NCI-H2227 treated with DMSO at 0.1 percent for 48 hours (cell line): Measurements from ENCODE around the gene LPGAT1.
"Not testable (repeated sequence)": the region's sequence is repeated elsewhere in the genome, so short reads cannot be mapped to it uniquely, and the experiment has no call there.

Source experiments
- DNase-seq: peaks from one replicate; lab custom pipeline; 2025; lab: John Stamatoyannopoulos, UW

Gene LPGAT1

DNA sequence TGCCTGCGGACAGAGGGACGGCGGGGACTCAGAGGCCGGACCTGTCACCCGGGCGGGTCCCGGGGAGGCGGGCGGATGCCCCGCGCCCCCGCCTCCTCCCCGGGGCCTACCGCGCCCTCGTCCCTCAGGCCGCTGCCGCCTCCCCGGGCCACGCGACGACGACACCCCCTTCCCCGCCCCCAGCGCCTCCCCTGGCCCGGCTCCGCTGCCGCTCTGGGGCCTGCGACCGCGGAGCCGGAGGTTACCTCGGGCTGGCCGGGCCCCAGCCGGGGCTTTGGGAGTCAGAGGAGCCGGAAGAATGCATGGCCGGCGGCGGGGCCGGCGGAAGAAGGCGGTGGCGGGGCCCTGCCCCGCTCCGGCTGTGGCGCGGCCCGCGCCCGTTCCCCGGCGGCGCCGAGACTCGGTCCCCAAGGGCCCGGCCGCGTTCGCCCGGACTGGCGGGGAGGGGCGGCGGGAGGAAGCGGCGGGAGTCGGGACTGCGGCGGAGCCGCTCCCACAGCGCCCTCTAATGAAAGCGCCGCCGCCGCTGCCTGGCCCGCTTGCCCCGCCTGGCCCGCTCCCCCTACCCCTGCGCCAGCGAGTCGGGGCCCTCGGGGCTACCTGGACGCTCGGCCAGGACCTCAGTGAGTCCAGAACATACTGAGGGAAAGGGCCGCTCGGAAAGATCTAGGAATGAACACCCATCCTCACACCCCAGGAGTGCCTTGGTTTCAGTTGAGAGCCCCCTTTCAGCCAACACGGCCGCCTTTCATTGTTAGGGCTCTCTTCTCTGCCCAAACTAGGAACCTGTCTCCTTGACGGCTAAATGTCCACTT lies at the start of gene LPGAT1:
TSS of gene LPGAT1 (minus strand) at position 436 of the 815 bp plus-strand sequence. CDS start 1,467 bp downstream, outside the sequence.
- peak; percentile 81 for DNase-seq

DNA sequence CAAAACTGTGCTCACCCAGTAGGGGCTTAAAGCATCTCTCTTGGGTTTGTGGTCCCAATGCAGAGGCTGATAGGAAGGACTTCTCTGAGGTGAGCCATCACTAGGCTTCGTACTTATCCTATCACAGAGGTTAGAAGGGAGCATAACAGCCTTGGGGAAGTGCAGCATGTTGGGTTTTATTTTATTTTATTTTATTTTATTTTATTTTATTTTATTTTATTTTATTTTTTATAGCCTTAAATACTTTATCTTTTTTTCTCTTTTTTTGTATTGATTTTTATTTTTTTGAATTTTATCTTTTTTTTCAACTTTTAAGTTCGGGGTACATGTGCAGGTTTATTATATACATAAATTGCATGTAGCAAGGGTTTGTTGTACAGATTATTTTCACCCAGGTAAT lies 48.9 kb upstream of the LPGAT1 start:
- no peak for DNase-seq

DNA sequence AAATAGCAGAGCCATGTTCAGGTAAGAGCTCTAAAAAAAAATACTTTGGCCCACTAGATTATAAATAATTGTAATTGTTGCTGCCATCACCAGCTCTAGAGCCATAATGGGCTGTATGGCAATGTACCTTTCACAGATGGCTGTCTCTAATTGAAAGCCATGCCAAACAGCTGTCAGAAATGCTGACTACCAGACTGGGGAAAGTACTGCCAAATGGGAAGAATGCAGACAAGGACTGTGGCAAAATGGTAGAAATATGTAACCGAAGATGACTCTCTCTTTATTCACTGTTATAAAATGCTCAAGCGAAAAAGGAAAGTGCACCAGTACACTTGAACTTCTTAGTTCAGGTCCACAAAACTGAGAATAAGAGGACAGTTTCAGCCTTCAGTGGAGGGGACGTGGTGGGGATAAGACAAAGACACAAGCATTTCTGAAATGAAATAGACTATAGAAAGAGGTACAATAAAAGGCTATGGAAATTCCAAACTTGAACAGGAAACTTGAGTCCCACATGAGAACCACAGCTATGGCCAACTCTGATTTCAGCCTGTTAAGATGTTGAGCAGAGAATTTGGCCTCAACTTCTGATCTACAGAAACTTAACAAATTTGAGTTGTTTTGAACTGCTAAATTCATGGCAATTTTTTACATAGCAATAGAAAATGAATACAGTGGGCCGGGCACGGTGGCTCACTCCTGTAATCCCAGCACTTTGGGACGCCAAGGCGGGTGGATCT lies 46.5 kb upstream of the LPGAT1 start:
- no peak for DNase-seq

DNA sequence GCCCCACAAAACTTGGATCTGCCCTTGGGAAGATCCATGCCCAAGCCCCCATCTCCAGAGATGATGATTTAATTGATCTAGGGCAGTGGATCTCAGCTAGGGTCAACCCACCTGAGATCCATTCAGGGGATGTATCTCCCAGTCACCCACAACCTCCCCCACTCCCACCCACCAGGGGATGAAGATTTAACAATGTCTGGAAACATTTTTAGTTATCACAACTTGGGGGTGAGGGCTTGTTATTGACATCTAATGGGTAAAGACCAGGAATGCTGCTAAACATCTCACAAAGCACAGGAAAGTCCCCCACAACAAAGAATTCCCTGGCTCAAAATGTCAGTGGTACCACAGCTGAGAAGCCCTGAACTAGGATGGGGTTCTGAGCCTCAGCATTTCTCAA lies 45.0 kb upstream of the LPGAT1 start:
- no peak for DNase-seq

- DNase-seq = no peak
Observed at GRCh38 chr1:211874521-211875347, 44.2 kb upstream of the LPGAT1 start.

DNA sequence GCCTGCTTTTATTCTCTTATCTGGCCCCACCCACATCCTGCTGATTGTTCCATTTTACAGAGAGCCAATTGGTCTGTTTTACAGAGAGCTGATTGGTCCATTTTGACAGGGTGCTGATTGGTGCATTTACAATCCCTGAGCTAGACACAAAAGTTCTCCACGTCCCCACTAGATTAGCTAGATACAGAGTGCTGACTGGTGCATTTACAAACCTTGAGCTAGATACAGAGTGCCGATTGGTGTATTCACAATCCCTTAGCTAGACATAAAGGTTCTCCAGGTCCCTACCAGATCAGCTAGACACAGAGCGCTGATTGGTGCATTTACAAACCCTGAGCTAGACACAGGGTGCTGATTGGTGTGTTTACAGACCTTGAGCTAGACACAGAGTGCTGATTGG lies 43.2 kb upstream of the LPGAT1 start:
- not testable (repeated sequence) for DNase-seq

GRCh38 chr1:211870156-211870555 lies 39.6 kb upstream of the LPGAT1 start:
- no peak for DNase-seq

DNA sequence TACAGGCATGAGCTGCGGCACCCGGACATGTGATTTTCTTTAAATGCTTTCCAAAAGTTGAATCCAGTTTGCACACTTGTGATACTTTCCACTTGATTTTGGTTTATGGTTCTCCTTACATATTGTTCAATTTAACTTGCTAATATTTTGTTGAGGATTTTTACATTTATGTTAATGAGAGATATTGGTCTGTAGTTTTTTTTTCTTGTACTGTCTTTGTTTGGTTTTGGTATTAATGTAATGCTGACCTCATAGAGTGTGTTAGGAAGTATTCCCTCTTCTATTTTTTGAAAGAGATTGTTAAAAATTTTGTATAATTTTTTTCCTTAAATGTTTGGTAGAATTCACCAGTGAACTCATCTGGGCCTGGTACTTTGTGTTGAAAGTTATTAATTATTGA lies 34.6 kb upstream of the LPGAT1 start:
- DNase-seq = no peak

- no peak for DNase-seq
Observed at GRCh38 chr1:211859405-211859804, 28.8 kb upstream of the LPGAT1 start.

DNA sequence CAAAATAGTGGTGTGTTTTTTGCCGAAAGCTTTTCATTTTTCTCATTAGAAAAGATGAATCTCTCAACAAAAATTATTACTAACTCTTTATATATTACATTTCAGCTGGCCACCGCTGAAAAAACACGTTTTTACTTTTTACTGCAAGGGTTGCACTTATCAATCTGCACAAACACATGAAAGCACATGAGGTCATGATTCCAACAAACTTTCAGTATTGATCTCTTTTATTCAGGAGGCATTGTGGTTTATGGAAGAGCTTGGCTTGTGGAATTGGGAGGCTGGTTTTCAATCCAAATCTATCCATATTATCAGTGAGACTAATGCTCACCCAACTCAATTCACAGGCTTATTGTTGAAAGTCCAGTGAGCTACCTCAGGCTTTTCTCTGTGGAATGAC lies 20.6 kb upstream of the LPGAT1 start:
- DNase-seq = no peak

DNA sequence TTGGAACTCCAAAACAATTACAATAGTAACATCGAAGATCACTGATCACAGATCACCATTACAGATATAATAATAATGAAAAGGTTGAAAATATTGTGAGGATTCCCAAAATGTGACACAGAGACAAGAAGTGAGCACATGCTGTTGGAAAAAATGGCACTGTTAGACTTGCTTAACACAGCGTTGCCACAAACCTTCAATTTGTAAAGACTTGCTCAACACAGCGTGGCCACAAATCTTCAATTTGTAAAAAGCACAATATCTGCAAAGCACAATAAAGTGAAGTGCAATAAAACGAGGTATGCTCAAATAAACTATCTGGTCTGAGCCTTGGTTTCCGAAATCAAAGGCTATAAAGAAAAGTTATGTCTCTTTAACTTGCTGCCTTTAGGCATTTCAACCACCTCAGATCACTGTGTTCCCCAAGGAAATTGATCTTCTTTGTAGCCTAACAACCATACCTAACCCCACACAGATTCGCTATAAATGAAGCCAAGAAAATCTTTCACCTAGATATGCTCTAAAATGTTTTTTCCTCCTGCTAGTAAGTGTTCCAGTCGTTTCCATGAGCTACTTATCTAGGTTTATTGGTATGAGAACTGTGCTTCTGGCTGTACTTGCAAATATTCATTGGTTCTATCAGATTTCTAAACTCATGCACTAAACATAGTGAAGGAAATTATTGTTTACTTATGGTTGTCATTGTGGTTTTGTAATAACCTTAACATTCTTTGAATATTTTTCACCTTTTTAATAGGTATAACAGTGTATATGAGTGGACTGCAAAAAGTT lies 13.1 kb upstream of the LPGAT1 start:
- no peak for DNase-seq

GRCh38 chr1:211843018-211843417 lies 12.5 kb upstream of the LPGAT1 start:
- DNase-seq = no peak

DNA sequence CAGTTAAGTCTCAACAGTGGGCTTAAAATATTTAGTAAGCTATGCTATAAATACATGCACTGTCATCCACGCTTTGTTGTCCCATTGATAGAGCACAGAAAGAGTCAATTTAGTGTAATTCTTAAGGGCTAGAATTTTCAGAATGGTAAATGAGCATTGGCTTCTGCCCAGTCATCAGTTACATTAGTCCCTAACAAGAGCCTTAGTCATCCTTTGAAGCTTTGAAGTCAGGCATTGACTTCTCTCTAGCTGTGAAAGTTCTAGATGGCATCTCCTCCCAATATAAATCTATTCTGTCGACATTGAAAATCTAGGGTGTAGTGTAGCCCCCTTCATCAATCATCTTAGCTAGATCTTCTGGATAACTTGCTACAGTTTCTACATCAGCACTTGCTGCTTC lies 12.0 kb upstream of the LPGAT1 start:
- no peak for DNase-seq

DNA sequence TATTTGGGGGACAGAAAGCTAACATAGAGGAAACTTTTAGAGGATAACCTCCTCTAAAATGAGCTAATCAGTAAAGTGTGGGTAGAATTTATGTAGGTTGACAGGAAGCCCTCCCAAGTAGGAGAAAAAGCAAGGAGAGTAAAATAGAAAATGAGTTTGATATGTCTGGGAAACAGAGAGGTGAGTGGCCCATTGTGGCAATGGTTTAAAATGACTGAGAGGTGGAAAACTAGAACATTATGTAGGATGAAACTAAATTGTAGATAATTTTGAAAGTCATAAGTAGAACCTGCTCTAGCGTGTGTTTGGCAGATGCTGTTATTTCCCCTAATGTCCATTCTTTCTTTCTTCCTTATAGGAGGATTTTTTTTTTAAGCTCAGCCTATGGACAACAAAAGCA lies 8.5 kb upstream of the LPGAT1 start:
- DNase-seq = no peak

DNA sequence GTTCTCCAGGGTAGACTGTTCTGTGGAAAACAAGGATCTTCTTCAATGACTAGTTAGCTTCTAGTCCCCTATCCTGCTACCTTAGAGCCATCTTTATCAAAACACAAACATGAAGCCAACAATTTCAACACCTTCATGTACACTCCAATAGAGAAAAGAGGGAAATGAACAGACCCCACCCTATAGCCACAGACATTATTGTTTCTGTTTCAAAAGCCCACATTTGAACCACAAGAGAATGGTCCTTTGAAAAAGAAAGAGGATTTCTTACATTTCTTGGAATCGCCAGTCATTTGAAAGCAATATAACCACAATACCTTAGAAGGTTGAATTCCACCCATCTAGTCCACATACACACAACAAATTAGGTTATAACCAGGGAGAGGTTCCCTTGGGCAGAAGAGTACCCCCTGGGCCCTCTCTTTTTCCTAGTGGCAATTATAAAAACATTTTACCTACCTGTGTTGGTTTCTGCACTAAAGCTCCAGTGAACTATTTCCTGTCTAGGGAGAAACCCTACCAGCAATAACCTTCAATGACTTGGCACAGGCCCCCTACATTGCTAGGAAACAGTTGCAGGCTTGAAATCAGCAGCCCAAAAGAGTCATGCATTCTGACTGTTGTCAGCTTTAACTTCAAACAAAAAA lies 2.7 kb upstream of the LPGAT1 start:
- no peak for DNase-seq

GRCh38 chr1:211832661-211833060 lies 2.1 kb upstream of the LPGAT1 start:
- no peak for DNase-seq

- DNase-seq = no peak
Observed at GRCh38 chr1:211831558-211832323, 1.2 kb upstream of the LPGAT1 start.

- no peak for DNase-seq
Observed at GRCh38 chr1:211830055-211830327, 572 bp downstream of the LPGAT1 start.

- DNase-seq = peak; percentile 61
Observed at GRCh38 chr1:211829343-211830054, 1.1 kb downstream of the LPGAT1 start.
